Osteoblast (primary cell): ENCODE results near the gene MEST. TPM values are rescaled to one million over a fixed set of nuclear protein-coding genes. Genes with fewer than 3 reads are reported as not detected.
"Not testable (repeated sequence)": the region's sequence is repeated elsewhere in the genome, so short reads cannot be mapped to it uniquely, and the experiment has no call there.

Experiments
- DNase-seq: peaks from one replicate; pipeline ENCODE4 v3.0.0; 2011; ENCODE audit warnings: low spot score, mixed read lengths; ENCODE audit not compliant: insufficient read length; ENCODE audit errors: missing footprints
- H2AFZ ChIP-seq: 2 replicates; pipeline ENCODE4 v1.6.0; 2011; ENCODE audit warnings: mild to moderate bottlenecking, low read length
- H3K27ac ChIP-seq: 2 replicates; pipeline ENCODE4 v1.5.1; 2011; ENCODE audit warnings: mild to moderate bottlenecking, low read depth, low read length, moderate library complexity
- H3K27me3 ChIP-seq: 2 replicates; pipeline ENCODE4 v1.6.0; 2012; ENCODE audit warnings: mild to moderate bottlenecking, control low read depth, inconsistent platforms, low read length, moderate library complexity; ENCODE audit not compliant: insufficient read depth
- H3K36me3 ChIP-seq: 2 replicates; pipeline ENCODE4 v1.5.1; 2011; ENCODE audit warnings: mild to moderate bottlenecking, low read length, control low read depth, moderate library complexity; ENCODE audit not compliant: insufficient read depth
- H3K4me1 ChIP-seq: 2 replicates; pipeline ENCODE4 v1.5.1; 2011; ENCODE audit warnings: mild to moderate bottlenecking, low read length, control low read depth, moderate library complexity; ENCODE audit not compliant: insufficient read depth
- H3K4me2 ChIP-seq: 2 replicates; pipeline ENCODE4 v1.6.0; 2011; ENCODE audit warnings: mild to moderate bottlenecking, low read length; ENCODE audit not compliant: insufficient read depth
- H3K4me3 ChIP-seq: fragments of 200-600 bp; sonication (generic); 3 replicates; pipeline ENCODE4 v1.5.1; 2012; ENCODE audit warnings: mild to moderate bottlenecking, low read length, inconsistent platforms; ENCODE audit not compliant: insufficient read depth
- H3K79me2 ChIP-seq: 2 replicates; pipeline ENCODE4 v1.6.0; 2012; ENCODE audit warnings: mild to moderate bottlenecking, low read length, control low read depth, inconsistent platforms; ENCODE audit not compliant: insufficient read depth
- H3K9me3 ChIP-seq: 2 replicates; pipeline ENCODE4 v1.5.1; 2011; ENCODE audit warnings: low read depth, low read length, control low read depth
- H4K20me1 ChIP-seq: 2 replicates; pipeline ENCODE4 v1.6.0; 2012; ENCODE audit warnings: mild to moderate bottlenecking, low read length, control low read depth; ENCODE audit not compliant: insufficient read depth
- total RNA-seq: library from RNA; depleted of rRNA; stranded (reverse); fragments of >200 nt; gene quantifications from 2 replicates; pipeline ENCODE4 v1.2.3, GENCODE V29; 2012
- TF ChIP-seq, protein P1 (sequence below): IDR thresholded peaks from 2 replicates; pipeline ENCODE4 v1.5.1; 2011; ENCODE audit warnings: mild to moderate bottlenecking, low read depth, low read length, moderate library complexity; ENCODE audit errors: extremely low read depth

MEST gene
- total RNA-seq, 1 donor, result 330 TPM

GRCh38 chr7:130529417-130529816, 37.5 kb downstream of the MEST start:
- Histone ChIP-seq H3K4me1 (no peaks in the 10 kb centered on the region), H3K36me3 (peaks cover 8% of the 10 kb centered on the region), H3K27me3 (no peaks in the 10 kb centered on the region), H3K9me3 (no peaks in the 10 kb centered on the region), H3K79me2 (no peaks in the 10 kb centered on the region), H3K4me3 (no peak overlapping the region), H4K20me1 (no peaks in the 10 kb centered on the region), H2AFZ (no peak overlapping the region), H3K27ac (no peak overlapping the region), H3K4me2 (no peak overlapping the region)
- DNase-seq, result no peak
- TF ChIP-seq, protein P1, sequence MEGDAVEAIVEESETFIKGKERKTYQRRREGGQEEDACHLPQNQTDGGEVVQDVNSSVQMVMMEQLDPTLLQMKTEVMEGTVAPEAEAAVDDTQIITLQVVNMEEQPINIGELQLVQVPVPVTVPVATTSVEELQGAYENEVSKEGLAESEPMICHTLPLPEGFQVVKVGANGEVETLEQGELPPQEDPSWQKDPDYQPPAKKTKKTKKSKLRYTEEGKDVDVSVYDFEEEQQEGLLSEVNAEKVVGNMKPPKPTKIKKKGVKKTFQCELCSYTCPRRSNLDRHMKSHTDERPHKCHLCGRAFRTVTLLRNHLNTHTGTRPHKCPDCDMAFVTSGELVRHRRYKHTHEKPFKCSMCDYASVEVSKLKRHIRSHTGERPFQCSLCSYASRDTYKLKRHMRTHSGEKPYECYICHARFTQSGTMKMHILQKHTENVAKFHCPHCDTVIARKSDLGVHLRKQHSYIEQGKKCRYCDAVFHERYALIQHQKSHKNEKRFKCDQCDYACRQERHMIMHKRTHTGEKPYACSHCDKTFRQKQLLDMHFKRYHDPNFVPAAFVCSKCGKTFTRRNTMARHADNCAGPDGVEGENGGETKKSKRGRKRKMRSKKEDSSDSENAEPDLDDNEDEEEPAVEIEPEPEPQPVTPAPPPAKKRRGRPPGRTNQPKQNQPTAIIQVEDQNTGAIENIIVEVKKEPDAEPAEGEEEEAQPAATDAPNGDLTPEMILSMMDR, result no peak

DNA sequence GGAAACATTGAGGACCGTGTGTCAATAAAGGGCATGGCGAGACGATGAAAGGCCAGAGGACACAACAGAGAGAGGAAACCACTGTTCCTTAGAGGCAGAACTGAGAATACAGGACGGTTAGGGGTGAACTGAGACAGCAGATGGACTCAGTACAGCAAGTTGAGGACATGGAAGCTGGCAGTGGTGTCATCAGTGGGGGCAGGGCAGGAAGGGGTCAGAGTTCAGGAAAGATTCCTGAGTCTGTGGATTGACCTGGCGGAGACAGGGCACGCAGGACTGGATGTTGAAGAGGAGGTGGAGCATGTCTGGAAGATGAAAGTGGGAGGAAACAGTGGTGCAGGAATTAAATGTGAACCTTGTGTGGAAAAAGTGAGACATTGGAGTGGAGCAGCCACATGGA, 46.0 kb downstream of the MEST start:
- H2AFZ ChIP-seq, H3K79me2 ChIP-seq, H3K4me3 ChIP-seq, DNase-seq, H3K4me1 ChIP-seq, H3K4me2 ChIP-seq, H3K27ac ChIP-seq, H4K20me1 ChIP-seq, H3K27me3 ChIP-seq, H3K36me3 ChIP-seq, H3K9me3 ChIP-seq: not testable (repeated sequence)

- DNase-seq, H3K9me3 ChIP-seq, H3K79me2 ChIP-seq, H4K20me1 ChIP-seq, H3K4me1 ChIP-seq, H3K36me3 ChIP-seq, H3K4me3 ChIP-seq, H2AFZ ChIP-seq, H3K27me3 ChIP-seq, H3K4me2 ChIP-seq, H3K27ac ChIP-seq: not testable (repeated sequence)
These were observed 49.4 kb downstream of the MEST start for GRCh38 chr7:130541287-130541686.

DNA sequence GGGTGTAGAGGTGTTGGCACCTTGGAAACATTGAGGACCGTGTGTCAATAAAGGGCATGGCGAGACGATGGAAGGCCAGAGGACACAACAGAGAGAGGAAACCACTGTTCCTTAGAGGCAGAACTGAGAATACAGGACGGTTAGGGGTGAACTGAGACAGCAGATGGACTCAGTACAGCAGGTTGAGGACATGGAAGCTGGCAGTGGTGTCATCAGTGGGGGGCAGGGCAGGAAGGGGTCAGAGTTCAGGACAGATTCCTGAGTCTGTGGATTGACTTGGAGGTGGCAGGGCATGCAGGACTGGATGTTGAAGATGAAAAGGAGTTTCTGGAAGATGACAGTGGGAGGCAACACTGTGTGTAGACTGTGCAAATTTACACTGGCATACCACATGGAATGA, 50.4 kb downstream of the MEST start:
- H3K36me3 ChIP-seq, H3K4me3 ChIP-seq, DNase-seq, H2AFZ ChIP-seq, H3K4me2 ChIP-seq, H3K4me1 ChIP-seq, H3K9me3 ChIP-seq, H3K27me3 ChIP-seq, H3K27ac ChIP-seq, H3K79me2 ChIP-seq, H4K20me1 ChIP-seq: not testable (repeated sequence)

DNA sequence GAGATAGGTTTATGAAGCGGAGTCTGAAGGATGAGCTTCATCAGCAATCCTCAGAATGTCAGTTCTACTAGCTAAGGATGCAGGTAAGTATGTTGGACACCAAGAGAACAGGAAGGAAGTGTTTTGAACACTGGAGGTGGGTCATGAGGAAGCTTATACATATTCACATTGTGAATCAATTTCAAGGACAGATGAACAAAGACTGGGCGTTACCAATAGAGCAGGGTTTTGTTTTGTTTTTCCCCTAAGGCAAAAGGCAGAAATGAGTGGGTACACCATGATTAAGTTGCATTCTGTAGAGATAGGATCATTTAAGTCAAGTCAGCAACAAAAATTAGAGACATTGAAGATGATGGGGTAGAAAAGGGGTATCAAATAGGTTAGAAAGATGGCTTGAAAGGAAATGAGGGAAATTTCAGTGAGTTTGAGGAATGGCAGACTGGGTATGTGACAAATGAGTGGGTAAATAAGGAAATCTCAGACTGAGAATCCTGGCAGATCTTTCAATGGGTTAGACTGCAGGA, 51.7 kb downstream of the MEST start:
- DNase-seq, result no peak
- H3K4me2 ChIP-seq, result no peak overlapping the region
- H3K4me1 ChIP-seq, result no peaks in the 10 kb centered on the region
- H4K20me1 ChIP-seq, result no peaks in the 10 kb centered on the region
- H2AFZ ChIP-seq, result no peak overlapping the region
- H3K9me3 ChIP-seq, result no peaks in the 10 kb centered on the region
- no peak overlapping the region for H3K4me3 ChIP-seq
- H3K79me2 ChIP-seq, result no peaks in the 10 kb centered on the region
- no peak overlapping the region for H3K27ac ChIP-seq
- TF ChIP-seq, protein P1, result no peak
- H3K27me3 ChIP-seq, result no peaks in the 10 kb centered on the region
- peaks cover 18% of the 10 kb centered on the region for H3K36me3 ChIP-seq
